GM19351 (cell line): ENCODE measurements around the gene CALHM1.

Source experiments
- ATAC-seq: cut with Tn5 transposase; IDR thresholded peaks from one replicate; pipeline ENCODE4 v1.9.1; 2021; ENCODE audit warnings: mild to moderate bottlenecking, moderate library complexity; ENCODE audit not compliant: unreplicated experiment

Gene CALHM1

DNA sequence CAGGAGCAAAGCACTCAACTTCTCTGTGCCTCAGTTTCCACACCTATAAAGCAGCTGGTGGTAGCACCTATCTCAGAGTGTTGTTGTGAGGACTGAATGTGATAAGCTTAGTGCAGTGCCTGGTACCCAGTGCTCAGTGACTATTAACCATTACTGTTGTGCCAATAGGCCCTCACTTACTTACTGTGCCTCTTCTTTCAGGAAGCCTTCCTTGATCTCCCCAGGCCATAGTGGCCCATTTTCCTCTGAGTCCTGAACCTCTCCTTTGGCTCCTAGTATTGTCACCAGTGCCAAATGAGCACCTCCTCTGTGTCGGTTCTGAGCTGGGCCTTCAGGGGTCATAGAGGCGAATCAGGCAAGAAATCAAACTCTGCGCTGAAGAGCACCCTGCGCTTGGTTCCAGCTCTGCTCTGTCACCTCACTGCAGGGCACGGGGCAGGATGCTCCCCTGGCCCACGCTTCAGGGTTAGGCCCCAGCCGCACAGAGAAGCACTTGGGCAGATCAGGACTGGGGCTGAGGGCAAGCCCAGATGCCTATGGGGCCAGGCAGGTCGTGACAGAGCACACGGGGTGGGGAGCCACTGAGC, 2.5 kb downstream of the CALHM1 start:
- no peak for ATAC-seq

DNA sequence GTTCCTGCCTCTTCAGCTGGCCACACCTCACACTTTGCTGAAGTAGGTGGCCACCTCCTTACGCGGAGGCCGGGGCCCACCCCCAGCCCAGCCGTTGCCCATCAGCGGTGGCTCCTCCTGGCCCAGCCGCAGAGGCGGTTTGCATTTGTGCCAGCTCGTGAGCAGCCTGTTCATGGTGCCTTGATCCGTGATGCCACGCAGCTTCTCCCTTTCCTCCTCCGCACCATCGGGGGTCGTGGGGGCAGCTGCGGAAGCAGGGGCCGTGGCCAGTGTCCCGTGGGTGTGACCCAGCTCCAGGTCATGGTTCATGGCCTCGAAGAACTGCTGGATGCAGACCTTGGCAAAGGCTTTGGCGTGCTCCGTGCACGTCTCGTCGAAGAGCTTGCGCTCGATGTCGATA, 3.5 kb downstream of the CALHM1 start:
- no peak for ATAC-seq

DNA sequence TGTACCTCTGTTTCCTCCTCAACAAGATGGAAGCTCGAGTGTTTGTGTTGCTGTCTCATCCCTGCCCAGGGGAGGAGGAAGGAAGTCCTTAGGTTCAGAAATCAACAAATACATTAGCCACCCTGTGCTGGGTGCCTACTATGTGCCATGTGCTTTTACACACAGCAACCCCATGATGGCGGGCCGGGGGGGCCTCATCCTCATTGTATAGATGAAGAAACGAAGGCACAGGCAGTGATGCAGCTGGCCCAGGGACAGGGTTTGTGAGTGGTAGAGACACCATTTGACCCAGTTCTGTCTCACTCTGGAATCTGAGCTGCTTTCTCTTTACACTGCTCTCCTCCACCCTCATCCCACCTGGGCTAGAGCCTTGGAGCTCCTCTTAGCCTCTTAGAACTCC, 4.7 kb downstream of the CALHM1 start:
- ATAC-seq: no peak

DNA sequence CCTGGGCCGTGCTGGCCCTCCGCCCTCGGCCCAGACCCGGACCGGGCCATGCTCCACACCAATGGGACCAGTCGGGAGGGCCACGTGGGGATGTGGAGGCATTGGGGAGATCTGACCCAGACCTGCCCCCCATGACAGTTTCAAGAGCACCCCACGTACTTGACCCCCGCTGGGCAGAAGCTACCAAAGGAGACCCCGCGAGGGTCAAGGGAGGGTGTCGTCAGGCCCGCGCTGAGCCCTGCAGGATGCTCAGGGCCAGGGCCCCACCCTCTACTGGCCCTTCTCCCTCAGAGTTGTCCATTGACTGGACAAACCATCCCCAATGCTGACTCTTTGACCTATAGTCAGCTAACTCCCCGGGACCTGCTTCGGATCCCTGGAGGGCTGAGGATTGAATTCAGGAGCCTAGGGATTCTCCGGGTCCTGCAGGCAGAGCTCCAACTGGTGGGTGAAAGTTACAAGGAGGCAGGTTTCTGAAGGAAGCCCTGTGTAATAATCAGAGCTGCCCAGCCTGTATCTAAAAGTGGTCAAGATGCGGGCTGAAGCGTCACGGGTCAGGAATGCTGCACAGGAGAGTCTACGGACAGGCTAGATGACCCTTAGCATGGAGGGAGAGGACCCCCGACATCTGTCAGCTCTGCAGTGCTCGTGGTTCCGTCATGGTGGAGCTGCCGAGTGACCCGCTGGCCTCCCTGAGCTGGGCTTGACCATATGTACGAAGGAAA, 6.0 kb downstream of the CALHM1 start:
- ATAC-seq: no peak

DNA sequence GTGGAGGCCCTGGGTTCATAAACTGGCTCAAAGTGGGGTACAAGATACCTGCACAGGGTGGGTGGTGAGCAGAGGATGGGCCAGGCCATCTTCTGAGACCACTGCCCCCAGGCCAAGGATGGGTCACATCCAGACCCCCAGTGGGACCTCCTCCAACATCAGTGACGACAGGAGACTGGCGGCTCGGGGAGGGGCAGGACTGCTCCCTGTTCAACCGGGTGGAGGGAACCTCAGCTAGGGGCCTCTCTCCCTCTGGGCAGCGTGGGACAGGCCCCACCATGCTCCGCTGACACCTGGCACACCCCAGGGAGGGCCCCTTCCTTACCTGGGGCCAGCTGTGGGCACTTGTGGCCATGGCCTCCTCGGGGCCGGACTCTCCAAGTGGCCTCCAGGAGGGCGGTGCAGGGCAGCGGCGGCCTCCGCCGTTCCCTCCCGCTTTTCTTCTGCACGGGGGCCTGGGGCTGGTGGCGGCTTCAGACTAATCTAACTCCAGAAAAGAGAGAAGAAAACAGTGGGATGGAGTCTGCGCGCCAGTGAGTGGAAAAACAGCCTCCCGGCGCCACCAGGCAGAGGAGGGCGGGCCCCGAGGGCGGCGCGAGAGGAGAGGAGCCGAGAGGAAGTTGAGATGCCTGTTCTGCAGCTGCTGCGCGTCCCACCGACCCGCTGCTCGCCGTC, 6.7 kb downstream of the CALHM1 start, which contains the start of gene CALHM2:
Gene CALHM2, minus strand, starts transcription at position 540 of the 675 bp plus-strand sequence. CDS start 2,429 bp downstream, outside the sequence.
- peak; percentile 78 for ATAC-seq

DNA sequence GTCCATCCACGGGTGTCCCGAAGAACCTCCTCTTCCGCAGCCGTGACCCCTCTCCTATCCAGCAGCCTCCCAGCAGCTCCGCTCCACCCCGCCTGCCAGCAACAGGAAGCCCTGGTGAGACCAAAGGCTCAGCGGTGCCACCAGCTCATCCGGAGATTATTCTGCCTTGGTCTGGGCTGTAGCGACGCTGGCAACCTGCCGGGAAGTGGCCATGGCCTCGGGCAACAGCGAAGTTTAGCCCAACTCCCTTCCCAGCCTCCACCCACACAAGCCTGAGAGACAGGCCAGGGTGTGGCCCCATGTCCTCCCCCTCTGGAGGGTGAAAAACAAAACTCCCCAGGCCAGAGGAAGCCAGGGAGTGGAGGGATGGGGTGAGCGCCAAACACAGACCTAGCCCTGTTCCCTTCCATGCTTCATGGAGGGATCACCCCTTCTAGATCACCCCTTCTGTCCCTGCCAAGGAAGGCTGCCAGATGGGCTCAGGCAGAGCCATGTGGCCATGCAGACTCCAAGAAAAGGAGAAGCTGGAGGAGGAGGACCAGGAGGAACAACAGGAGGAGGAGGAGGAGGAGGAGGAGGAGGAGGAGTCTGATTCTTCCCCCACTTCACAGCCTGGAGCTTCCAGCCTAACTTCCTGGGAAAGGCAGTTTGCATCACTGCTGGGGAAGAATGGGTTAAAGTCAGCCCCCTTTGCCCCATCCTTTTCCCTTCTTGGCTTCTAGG, 7.4 kb downstream of the CALHM1 start:
- ATAC-seq: no peak

DNA sequence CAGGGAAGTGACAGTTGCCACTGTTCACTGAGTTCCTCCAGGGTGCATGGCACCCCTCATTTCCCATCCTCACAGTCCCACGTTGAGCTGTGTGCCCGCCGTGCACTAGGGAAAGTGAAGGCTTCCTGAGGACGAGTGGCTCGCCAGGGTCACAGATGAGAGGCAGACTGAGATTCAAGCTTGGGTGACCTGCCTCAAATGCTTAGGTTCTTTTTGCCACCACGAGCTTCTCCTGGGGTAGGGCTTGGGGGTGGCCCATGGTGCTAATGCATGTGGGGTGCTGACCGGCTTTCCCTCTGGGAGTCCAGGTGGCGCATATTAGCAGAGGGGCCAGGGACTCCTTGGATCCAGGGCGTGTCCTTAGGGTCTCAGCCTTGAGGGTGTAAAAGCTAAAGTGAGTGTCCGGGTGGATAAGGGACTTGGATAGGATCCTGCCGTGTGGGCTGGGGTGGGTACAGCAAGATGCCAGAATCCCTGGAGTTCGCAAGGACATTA, 8.5 kb downstream of the CALHM1 start:
- no peak for ATAC-seq

DNA sequence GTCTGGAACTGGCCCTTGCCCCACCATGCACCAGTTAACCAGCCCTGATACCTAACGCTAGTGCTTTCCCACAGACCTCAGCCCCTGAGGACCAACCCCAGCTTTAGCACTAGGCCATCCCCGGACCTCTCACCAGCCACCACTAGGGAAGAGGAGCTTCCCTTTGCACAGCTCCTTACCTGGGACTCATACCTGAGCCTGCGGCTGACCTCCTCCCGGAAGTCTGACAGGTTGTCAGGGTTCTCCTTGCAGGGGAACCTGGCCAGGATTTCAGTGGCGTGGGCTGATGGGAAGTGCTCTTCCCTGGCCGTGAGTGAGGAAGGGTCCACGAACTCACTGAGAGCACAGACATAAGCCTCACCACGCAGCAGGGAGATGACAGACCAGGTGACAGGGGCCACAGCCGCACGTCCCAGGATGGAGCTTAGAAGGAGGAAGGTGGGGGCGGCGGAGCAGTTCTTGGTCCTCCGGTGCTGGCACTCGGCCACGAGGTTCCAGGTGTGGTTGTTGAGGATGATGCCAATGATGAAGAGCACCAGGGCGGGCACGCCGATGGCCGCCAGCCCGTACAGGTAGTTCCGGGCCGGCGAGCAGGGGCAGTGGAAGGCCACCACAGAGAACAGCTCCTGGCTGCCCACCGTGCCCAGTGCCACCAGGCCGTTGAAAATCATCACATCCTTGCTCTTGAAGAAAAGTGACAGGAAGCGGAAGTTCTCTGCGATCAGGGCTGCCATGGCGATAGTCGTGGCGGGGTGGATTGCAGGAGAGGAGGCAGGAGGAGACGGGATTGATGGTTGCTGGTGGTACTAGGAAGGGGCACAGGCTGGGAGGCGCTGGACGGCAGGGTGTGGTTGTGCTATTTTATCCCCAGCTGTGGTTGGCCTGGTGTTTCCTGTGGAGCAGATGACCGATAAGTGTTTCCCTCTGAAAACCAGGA, 9.2 kb downstream of the CALHM1 start:
- no peak for ATAC-seq

DNA sequence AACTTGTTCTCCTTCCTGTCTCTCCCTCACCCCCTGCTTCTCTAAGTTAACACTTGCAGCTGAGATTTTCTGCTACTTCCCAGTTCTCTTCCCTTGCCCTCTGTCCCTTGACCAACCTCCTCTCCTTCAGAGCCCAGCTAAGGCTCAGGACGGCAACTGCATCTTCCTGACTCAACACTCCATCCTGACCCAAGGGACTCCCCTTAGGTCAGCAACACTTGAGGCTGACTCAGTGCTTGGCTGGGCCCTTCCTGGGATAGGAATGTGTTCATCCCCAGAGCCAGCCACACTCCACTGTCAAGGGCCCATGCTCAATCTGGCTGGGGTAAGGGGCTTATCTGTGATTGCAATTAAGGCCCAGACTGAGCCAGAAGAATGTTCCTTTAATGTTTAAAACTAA, 10.0 kb downstream of the CALHM1 start:
- ATAC-seq: no peak

DNA sequence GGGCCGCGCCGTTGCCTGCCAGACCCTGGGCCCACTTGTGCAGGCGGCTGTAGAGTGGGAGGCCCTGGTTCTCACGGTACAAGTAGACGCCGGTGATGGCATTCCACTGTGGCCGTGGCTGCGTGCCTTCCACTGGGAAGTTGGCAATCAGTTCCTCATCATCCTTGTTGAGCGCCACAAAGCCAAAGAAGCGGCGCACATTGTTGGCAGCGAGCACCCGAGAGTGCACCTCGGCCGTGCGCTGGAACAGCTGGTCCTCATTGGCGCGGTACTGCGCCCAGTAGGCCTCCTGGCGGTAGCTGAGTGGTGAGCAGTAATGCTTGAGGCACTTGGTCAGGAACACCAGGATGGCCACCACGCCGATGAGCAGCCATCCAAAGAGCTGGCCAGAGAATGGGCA, 11.5 kb downstream of the CALHM1 start:
- no peak for ATAC-seq

DNA sequence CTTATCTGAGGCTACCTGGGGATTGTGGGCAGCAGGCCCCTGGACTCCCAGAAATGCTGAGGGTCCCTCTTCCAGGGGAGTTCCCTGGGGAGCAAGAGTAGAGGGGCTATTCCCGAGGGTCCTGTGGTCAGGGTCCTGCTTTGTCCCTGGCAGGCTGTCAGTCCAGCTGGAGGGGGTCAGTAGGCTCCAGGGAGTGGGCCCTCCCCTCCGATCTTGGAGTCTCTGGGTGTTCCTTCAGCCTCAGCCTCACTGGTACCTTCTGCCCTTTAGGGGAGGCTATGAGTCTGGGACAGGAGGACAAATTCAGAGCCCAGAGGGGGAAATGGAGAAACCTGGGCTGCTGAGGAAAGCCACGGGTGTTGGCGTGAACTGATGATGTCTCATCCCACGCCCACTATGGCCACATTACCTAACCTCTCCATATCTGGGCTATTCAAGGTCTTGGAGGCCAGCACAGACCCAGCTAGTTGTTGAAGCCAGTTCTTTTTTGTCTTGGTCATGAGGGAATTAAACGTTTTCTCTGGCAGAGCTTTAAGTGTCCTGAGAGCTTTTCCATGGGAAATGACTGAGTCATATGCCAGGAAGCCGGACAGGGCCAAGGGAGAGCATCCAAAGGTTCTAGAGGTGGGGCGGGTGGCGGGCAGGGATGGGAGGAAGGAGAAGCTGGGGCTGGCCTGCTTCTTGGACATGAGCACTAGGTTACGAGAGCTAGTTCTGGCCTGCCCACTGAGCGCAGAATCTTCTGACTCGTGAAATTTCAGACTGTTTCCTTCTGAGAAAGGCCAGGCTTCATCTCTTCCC, 12.7 kb downstream of the CALHM1 start:
- no peak for ATAC-seq

DNA sequence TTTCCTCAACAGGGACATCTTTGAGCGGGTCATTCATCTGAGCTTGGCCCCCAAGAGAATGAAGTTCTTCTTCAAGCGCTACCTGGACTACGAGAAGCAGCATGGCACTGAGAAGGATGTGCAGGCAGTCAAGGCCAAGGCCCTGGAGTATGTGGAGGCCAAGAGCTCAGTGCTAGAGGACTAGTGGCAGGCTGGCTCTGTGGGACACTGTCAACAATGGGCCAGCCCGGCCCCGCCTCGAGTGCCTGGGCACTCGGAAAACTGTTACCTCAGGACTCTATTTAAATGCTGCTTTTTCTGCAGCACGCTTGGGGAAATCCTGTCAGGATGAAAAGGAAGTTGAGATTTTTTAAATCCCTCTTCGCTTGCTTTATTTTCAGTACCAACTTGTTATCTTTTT, 13.3 kb downstream of the CALHM1 start:
- no peak for ATAC-seq

DNA sequence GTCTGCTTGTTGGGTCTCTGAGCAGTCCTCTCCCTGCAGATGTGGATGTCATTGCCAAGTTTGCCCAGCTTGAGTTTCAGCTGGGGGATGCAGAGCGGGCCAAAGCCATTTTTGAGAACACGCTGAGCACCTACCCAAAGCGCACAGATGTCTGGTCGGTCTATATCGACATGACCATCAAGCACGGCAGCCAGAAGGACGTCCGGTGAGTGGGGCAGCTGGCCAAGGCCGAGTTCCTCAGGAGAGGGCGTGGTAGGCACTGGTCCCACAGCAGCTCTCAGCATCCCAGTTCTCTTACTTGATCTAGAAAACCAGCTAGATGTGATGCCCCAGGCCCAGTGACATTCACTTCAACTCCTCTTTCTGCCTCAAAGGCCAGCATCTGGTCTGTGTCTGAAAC, 14.2 kb downstream of the CALHM1 start:
- ATAC-seq: no peak

DNA sequence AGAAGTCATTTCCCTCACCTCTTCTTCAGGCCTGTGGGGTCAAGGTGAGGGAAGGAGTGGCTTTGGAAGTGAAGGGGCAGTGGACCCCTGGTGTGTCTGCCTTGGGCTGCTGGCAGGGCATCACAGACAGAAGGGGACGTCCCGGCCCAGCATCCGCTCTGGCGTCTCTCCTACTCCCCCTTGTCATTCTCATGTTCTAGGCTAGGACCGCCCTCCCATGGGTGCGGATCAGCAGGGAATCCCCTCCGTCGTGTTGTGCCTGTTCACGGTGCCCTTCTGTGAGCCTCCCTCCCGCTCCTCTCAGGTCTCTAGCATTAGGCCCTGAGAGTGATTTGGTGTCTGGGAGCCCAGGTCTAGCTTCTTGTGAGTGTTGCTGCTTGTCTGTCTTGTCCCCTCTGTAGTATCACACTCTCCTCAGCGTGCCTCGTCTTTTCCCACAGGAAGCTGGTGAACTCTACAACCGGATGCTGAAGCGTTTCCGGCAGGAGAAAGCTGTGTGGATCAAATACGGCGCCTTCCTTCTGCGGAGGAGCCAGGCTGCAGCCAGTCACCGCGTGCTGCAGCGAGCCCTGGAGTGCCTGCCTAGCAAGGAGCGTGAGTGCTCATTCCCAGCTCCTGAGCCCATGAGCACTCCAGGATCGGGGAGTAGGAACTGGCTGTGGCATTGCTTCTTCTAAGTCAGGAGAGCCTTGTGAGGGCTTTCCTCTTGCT, 15.1 kb downstream of the CALHM1 start:
- no peak for ATAC-seq

DNA sequence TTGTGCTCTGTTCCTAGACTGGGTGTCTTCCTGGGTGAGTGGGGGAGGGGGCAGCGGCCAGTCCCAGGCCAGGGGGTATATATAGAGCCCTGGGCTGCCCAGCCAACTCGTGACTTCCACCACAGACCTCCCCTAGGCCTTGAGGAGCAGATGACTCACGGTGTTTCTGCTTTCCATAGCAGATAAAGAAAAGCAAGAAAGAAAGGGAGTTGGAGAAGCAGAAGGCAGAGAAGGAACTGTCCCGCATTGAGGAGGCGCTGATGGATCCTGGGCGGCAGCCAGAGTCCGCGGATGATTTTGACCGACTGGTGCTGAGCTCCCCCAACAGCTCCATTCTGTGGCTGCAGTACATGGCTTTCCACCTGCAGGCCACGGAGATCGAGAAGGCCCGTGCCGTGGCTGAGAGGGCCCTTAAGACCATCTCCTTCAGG, 16.7 kb downstream of the CALHM1 start:
- ATAC-seq: no peak

DNA sequence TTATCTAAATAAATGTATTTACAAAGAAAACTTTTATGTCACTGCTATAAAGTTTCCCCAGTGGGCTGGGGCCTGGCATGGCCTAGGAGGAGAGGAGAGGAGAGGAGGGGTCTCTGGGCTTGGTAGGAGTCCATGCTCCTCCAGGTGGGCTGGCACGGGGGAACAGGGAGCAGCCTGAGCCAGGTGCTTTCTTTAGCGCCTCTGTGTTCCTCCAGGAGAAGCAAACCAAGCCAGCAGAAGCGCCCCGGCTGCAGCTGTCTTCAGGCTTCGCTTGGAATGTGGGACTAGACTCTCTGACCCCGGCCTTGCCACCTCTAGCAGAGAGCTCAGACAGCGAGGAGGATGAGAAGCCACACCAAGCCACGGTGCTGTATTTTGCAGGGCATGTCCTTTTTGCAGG, 17.1 kb downstream of the CALHM1 start:
- no peak for ATAC-seq

DNA sequence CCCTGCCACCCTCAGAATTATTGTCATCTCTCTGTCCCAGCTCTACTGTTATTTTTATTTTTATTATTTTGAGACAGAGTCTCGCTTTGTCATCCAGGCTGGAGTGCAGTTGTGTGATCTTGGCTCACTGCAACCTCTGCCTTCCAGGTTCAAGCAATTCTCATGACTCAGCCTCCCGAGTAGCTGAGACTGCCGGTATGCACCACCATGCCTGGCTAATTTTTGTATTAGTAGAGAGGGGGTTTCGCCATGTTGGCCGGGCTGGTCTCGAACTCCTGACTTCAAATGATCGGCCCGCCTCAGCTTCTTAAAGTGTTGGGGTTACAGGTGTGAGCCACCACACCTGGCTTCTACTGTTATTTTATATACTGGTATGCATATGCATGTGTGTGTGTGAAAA, 17.5 kb downstream of the CALHM1 start:
- no peak for ATAC-seq

DNA sequence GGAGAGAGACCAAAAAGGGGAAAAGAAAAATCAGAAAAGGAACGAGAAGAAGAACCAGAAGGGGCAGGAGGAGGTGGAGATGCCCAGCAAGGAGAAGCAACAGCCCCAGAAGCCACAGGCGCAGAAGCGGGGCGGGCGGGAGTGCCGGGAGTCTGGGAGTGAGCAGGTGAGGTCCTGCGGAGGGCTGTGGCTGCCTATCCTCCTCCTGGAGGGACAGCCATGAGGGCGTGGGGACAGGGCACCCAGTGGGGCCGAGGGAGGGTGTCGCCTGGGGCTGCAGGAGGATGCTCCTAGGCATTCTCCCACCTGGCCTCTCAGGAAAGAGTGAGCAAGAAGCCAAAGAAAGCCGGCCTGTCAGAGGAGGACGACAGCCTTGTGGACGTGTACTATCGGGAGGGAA, 18.3 kb downstream of the CALHM1 start:
- ATAC-seq: no peak

DNA sequence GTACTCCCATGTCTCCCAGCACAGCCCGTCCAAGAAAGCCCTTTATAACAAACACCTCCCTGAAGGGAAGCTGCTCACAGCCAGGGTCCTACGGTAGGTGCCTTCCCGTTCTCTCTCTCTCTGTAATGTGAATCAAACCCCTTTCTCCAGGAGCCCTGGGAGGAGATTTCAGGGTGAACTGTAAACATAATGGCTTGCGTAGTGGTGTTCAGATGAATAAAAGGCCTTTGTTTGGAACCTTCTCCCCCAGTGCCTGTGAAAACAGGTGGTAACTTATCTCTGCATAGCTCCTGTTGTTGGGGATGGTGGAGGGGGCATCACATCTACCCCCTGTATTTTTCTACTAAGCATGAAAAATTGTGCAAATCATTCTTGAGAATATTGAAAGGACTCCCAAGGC, 18.9 kb downstream of the CALHM1 start:
- ATAC-seq: no peak
